Measurements from ENCODE around the gene CYP24A1.

The CYP24A1 gene

DNA sequence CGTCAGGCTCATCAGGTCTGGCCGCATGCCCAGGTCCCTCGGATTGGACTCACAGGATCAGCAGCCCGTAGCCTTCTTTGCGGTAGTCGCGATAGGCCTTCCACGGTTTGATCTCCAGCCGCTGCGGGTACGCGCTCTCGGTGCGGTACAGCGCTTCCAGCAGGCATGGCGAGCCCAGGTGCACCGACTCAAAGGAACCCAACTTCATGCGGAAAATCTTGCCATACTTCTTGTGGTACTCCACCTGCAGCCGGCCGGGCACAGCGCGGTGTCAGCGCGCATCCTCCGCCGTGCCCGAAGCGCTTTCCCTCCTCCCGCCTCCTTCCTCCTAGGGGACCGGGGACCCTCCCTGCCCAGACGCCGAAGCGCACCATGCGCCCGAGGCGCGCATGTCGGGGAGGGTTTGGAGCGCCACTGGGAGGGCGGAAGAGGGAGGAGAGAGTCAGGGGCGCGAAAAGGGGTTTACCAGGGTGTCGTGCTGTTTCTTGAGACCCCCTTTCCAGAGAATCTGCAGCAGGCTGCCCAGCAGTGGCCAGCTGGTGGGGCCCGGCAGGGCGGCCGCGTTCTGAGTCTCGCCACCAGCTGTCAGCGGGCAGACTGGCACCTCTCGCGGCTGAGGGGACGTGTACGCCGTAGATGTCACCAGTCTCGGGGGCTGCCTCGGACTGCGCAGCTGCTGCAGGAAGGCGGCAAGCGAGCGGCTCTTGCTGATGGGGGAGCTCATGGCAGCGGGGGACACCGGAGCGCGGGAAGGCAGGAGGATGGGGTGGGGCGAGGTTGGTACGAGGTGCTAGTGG is 732 bp downstream of the CYP24A1 start:
- DNase-seq, result no peak

DNA sequence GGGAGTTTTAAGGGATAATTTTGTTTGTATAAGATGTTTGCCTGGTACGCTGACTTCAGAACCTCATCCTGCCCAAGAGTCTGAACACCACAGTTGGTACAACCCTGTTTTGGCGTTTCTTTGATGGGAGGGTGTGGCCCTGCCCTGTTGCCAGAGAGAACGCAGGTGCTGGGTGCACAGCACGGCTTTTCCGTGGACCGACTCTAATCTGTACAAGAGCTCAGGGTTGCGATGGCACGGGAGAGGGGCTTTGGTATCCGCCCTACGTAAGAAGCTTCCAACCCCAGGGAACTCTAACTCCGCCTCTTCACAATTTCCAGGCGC is 1.3 kb downstream of the CYP24A1 start:
- no peak for DNase-seq

DNA sequence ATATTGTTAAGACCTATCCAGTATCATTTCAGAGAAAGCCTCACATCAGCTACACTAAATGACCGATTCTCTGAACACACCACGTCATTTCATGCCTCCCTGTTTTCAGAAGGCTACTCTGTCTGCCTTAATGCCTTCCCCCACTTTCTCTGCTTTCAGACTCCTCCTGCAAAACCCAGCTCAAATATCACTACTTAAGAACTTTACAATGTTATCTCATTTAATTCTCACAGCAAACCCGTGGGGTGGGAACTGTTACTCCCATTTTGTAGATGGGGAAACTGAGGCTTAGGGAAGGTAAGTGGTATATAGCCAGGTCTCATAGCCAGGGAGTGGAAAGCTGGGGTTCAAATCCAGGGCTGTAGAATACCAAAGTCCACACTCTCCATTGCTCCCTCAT is 2.8 kb downstream of the CYP24A1 start:
- no peak for DNase-seq

DNA sequence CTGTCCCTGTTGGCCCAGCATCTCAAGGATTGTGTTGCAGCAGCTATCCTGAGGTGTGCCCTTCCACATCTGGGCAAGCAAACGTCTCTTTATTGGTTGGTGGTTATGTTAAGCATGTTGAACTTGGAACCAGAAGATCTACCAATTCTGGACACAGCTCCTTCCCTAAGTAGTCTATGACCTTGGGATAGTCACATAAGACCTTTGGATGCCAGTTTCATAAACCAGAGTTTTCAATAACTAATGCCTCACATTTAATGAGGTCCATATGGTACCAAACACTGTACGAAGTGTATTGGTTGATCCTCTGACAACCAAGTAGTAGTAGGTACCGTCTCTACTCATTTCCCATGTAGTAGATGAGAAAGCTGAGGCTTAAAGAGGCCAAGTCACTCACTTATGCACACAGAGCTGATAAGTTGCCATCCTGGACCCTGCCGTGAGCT is 3.7 kb downstream of the CYP24A1 start:
- DNase-seq, result no peak

DNA sequence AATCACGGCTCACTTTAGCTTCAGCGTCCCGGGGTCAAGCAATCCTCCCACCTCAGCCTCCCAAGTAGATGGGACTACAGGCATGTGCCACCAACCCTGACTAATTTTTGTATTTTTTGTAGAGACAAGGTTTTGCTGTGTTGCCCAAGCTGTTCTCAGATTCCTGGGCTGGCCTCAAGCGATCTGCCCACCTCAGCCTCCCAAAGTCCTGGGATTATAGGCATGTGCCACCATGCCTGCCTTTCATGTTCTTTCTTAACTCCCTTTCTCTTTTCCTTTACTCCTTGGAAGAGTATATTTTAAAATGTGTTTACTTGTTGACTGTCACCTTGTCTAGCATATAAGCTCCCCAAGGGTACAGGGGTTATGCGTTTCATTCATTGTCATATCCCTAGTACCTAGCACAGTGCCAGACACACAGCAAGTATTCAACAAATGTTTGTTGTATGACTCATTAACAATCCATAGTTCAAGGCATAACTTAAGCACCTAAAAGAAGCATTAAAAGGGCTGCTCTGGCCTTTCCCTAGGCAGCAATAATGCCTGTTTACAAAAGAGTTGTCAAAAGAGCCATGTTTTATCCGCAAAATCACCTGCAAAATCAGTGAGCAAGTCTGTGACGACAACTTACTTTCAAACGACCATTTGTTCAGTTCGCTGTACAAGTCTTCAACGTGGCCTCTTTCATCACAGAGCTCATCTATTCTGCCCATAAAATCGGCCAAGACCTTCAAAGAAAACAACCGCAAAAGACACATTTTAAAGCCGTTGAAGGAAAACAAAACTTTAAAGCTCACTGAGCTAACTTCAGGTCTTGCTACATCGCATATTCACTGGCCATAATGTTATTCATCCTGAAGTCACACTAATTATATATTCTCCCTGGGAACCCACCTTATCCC is 4.6 kb downstream of the CYP24A1 start:
- no peak for DNase-seq

DNA sequence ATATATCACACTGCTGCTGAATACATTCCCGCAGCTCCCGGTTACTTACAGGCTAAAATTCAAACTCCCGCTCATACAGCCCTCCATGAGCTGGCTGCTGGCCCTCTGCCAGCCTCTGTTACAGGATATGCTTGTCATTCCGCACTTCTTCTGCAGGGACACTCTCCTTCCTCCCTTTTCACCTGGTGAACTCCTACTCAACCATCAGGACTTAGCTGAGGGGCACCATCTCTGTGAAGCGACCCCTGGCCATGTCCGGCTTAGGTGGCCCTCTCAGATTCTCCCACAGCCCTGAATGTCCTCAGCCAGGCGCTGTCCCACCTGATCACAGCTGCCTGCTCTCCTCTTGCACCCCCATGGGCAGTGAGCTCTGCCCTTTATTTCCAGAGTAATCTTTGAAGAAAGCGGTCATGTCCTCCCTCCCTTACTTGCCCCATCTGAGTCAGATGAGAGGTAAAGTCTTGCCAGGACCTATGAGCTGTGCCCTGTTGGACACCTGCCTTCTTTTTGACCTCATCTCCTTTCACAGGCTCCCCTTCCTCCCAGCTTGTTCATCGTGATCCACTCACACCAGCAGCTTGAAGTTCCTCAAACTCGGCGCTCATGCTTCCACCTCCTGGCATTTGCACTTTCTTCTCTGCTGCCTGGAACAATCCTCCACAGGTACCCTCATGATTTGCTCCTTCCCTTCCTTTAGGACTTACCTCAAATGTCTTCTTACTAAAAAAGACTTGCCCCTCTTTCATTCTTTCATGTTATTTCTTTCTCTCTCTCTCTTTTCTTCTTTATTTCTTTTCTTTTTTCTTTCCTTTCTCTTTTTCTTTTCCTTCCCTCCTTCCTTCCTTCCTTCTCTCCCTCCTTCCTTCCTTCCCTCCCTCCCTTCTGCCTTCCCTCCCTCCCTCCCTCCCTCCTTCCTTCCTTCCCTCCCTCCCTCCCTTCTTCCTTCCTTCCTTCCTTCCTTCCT is 5.6 kb downstream of the CYP24A1 start:
- no peak for DNase-seq

DNA sequence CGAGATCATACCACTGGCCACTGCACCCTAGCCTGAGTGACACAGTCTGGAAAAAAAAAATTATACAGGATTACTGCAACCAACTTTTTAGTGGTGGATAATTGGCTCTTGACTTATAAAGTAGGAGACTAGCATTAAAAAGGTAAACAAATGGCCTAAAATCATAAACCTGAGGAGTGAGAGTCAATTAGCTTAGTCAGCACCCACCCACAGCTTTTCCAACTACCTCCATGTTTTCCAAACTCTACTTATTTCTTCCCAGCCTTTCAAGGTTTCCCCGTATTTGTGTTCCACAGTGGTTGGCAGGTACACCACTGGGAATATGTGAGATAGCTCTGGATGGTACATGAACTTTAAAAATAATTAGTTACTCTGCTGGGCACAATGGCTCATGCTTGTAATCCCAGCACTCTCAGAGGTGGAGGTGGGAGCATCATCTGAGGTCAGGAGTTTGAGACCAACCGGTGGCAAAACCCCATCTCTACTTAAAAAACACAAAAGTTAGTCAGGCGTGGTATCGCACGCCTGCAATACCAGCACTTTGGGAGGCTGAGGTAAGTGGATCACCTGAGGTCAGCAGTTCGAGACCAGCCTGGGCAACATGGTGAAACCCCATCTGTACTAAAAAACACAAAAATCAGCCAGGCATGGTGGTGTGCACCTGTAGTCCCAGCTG is 6.7 kb downstream of the CYP24A1 start:
- DNase-seq, result no peak

DNA sequence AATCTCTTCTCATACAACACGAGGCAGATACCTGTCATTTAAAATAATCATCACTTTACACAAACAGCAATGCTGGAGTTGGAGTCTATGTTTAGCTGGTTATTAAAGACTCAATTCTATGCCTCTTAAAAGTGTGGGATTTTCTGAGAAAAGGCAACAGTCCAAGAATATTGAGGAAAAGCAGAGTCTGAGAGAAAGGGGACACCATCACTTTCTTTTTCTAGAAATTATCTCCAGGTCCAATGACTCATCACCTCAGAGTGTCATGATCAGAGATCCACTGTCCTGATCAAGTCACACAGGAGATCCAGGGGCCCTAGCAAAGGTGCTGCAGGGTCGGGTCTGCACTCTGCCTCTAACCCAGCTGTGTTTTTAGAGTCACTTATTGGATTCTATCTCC is 8.0 kb downstream of the CYP24A1 start:
- no peak for DNase-seq

DNA sequence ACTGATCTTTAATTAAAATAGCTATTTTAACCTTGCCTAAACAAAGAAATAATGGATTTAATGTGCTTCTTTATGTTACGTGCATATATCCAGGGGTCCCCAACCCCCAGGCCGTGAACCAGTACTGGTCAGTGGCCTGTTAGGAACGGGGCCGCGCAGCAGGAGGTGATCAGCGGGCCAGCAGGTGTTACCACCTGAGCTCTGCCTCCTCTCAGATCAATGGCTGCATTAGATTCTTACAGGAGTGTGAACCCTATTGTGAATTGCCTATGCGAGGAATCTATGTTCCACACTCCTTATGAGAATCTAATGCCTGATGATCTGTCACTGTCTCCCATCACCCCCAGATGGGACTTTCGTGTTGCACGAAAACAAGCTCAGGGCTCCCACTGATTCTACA is 8.8 kb downstream of the CYP24A1 start:
- DNase-seq, result no peak

DNA sequence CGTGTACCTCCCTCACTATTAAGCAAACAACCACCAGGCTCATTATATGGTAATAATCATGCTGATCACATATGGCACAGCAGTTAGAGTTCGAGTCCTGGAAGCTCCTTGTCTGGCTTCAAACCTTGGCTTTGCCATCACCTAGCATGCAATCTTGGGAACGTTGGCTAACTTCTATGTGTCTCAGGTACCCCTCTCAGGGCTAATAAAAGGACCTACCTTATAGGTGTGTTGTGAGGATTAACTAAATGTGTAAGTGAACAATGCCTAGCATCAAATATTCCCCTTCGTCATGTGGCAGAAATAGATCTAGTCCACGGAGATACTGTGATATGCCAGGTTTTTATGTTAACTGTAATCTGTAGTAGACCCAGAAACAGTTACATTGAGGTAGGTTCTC is 10.4 kb downstream of the CYP24A1 start:
- DNase-seq, result no peak

DNA sequence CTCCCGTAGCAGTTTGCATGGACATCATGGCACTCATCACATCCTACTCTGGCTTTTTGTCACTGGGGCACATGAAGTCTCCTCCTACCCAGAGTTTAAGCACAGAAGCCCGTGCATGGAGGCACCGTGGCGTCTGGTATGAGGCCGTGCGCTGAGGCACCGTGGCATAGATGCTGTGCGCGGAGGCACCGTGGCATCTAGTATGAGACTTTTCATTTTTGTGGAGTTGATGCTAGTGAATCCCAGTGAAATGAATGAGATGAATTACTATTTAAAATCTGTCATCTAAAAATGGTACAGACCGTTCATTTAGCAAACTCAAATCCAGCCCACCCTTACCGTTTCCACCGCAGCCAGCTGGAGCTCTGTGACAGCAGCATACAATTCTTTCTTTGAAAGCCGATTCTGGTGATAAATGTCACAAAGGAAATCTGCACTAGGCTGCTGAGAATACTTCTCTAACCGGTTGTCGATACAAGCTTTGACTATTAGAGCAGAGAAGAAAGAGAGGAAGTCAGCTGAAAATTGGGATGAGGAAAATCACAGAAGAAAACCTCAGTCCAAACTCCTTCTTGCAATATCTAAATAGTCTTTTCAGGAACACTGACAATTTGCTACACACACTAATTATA is 11.3 kb downstream of the CYP24A1 start:
- no peak for DNase-seq

DNA sequence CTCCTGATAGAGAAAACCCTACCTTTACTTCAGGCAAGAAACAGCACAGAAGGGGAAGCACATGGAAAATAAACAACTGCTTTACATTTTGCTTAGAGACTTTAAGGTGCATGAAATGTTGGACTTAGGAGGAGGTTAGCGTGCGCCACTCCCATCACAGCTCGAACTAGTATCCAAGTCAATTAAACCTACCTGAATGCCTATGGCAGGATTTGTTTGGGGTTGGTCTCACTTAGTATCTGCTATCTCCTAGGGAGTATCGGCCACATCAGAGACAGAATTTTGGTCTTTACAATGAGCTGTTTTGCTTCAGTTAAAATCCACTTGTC is 12.0 kb downstream of the CYP24A1 start:
- no peak for DNase-seq

DNA sequence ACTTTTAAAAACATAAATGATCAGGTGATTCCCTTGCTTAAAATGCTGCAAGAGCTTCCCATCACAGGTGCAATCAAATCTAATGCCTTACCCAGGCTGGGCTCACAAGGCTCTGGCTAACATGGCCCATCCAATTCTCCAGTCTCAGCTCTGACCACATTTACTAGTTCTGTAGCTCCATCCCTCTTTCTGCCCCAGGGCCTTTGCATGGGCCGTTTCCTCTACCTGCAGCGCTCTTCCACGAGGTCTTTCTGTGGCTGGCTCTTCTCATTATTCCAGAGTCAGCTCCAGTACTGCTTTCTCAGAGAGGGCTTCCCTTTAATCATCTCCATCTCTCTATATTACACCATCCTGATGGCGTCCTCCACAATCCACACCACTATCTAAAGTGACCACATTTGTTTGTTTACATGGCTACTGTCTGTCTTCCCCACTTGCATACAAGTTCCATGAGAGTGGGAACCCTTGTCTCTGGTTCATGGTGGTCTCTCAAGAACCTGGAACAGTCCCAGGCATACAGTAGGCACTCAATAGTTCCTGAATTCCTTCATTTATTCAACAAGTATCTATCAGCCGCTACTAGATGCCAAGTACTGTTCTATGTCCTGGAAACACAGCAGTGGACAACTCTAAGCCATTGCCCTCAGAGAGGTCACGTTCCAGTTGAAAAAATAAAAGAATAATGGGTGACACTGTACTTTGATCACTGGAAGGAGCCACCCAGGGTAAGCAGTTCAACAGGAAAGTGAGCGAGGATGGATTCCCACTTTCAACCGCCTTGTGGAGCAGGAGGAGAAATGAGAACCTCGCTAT is 12.6 kb downstream of the CYP24A1 start:
- DNase-seq, result no peak

DNA sequence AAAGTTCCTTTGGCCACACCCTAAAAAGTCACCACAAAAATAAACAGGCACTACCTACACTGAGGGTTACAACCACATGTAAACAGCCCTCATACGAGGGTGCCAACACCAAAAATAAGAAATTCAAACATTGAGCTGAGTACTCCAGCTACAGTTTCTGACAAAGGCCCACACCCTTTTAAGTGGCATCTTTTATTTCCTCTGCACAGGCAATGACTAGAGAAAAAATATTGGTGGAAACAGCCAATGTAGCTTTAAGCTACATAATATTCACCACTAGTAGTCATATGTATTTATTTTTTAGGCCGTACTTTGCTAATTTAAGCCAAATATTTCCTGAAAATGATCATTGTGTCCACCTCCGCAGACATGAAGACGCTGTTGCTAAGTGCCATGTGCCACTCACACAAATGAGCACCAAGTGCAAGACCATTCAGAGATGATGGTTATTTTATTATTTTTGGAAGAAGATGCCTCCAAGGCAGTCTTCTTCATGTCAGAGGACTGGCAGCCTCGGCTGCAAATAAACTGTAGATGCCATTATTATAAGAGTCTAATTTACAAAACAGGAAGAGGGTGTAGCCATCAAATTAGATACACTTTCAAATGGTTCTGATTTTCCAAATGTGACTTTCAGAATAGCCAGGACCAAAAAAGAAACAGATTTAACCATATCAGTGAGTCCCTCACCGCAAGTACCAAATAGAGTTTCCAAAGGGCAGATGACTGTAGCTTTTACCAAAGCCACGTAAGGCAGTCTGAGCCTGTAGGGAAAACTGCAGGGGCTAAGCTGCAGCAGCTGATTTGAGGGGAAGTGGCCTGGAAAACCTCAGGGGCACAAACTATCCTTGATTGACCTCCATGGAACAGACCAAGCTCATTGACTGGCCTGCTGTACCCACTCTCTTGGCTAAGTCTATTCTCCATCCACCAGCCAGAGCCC is 13.4 kb downstream of the CYP24A1 start:
- no peak for DNase-seq

DNA sequence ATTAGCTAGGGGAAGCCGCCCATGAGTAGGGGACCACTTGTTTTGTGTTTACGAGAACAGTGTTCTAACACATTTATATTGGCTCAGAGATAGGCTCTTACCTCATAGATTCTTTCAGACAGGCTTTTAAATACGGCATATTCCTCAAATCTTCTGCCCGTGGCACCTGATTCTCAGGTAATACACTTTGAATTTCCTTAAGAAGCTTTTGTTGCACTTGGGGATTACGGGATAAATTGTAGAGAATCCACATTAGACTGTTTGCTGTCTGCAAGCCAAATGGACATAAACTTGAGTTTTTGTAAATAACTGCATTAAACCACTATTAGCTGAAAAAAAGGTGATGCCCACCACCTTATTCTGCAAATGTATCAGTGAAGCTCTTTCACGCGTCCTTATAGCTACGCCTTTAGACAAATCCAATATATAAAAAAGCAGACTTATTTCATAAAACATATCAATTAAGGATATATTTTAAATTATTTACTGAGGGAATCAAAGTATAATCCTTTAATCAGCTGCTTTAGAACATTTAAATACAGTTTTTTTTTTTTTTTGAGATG is 14.8 kb downstream of the CYP24A1 start:
- DNase-seq, result no peak

DNA sequence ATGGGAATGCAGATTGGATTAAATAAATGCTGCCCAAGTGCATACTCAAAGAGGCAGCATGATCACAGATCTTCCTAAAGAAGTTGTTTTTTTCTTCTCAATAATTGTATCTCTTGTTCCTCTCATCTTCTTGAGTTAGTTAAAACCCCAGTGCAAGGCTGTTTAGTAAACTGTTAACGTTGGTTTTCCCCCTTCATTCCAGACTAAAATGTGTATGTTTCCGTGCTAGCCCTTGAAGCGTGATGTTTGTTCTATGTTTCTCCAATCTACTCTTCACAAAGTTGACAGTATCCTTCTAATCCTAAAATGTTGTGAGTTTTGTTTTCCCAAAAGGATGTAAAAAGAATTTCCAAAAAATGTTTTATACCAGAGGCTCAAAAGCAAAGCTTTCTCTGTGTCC is 15.6 kb downstream of the CYP24A1 start:
- no peak for DNase-seq

DNA sequence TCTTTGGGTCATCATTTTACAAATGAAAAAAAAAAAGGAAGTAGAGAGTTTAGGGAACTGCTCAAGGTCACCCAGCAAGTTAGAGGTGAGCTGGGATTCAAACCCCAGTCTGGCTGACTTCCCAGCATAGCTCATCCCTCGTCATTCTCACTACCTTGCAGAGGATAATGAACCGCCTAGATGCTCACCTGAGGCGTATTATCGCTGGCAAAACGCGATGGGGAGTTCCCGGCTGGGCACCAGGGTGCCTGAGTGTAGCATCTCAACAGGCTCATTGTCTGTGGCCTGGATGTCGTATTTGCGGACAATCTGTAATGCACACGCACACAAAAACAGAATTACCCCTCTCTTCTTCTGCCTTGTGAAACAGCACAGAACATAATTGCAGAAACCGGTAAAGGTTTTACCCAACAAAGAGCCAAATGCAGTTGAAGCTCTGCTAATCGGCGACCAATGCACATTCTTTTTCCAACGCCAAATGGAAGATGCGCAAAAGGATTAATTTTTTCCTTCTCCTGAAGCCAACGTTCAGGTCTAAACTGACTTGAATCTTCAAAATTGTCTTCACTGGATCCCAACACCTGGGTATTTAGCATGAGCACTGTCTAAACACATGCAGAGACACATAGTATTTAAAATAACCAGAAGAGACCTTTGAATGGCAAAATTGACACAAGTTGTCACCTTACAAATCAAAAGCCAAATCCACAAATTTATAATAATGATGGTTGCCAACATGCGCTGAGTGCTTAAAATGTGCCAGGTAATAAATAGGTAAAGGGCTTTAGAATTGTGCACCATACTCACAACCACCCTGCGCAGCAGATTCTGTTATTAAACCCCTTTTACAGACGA is 16.6 kb downstream of the CYP24A1 start:
- no peak for DNase-seq

DNA sequence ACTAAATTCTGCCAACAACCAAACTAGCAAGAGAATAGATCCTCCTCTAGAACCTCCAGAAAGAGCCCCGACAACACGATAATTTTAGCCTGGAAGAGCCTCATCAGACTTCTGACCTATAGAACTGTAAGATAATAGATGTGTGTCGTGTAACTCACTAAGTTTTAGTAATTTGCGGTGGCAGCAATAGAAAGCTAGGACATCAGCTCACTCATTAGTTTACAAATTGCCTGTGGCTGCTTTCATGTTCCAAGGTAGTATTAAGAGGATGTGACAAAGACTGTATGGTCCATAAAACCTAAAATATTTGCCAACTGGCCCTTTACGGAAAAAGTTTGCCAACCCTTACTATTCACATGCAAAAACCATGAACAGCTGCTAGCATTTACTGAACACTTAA is 17.3 kb downstream of the CYP24A1 start:
- DNase-seq, result no peak

Measured in NCI-H1436 treated with DMSO at 0.1 percent for 48 hours (cell line).